ENCODE measurements around the gene SGPP1.
"Not testable (repeated sequence)": the region's sequence is repeated elsewhere in the genome, so short reads cannot be mapped to it uniquely, and the experiment has no call there.

SGPP1 gene

DNA sequence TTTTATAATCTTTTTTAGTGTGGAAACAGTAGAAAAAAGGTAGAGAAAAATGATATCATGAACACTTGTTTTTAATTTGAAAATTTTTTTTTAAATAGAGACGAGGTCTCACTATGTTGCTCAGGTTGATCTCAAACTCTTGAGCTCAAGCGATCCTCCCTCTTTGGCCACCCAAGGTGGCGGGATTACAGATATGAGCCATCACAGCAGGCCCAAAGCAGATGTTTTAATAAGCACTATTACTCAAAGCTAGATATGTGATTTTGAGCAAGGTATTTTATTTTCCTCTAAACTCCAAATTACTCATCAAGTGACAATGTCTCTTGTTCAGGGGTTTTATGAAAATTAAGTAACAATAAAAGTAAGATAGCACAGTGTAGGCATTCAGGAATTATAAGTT lies 75.5 kb downstream of the SGPP1 start:
- Mint-ChIP-seq H3K27me3 (ENCODE audit: low read depth) (no peaks in the 10 kb centered on the region), H3K36me3 (ENCODE audit: low read depth) (peaks cover 3% of the 10 kb centered on the region), H3K9me3 (no peaks in the 10 kb centered on the region), H3K4me1 (ENCODE audit: low read depth) (peaks cover 19% of the 10 kb centered on the region), H3K4me3 (no peak overlapping the region), H3K27ac (no peak overlapping the region)
- DNase-seq (ENCODE audit: low spot score): peak; percentile 3

DNA sequence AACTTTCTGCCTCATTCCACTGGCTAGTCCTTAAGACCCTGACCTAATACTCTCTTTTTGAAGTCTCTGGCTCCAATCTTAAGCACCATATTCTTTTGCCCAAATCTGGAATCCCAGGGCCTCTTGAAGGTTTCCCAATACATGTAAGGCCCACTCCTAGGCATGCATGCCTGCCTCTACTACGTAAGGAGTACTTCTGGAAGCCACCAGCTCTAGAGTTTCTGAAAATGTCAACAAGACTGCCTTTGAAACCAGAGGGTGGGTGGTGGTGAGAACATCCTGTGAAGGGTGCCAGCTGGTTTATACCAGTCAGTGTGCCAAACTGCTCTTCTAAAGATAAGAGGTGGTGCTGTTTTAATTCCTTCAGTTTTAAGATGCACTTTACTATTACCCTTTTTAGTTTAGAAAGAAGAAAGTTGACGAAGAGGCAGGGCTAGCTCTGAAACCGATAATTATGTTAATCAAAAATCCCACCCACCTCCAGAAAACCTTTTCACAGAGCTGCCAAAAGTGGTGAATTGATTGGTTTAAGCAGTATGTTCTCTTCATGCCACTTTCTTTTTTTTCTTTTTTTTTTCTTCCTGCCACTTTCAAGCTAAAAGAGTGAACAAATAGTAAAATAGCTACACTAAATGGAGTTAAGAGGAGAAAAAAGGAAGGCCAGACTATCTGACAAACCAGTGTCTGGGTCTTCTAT lies 77.5 kb downstream of the SGPP1 start:
- H3K4me3 Mint-ChIP-seq: peak overlapping the region; percentile 55
- peak; percentile 46 for DNase-seq (ENCODE audit: low spot score)
- H3K9me3 Mint-ChIP-seq: no peaks in the 10 kb centered on the region
- peaks cover 6% of the 10 kb centered on the region for H3K36me3 Mint-ChIP-seq (ENCODE audit: low read depth)
- peaks cover 20% of the 10 kb centered on the region for H3K4me1 Mint-ChIP-seq (ENCODE audit: low read depth)
- no peaks in the 10 kb centered on the region for H3K27me3 Mint-ChIP-seq (ENCODE audit: low read depth)
- peak overlapping the region; percentile 91 for H3K27ac Mint-ChIP-seq

DNA sequence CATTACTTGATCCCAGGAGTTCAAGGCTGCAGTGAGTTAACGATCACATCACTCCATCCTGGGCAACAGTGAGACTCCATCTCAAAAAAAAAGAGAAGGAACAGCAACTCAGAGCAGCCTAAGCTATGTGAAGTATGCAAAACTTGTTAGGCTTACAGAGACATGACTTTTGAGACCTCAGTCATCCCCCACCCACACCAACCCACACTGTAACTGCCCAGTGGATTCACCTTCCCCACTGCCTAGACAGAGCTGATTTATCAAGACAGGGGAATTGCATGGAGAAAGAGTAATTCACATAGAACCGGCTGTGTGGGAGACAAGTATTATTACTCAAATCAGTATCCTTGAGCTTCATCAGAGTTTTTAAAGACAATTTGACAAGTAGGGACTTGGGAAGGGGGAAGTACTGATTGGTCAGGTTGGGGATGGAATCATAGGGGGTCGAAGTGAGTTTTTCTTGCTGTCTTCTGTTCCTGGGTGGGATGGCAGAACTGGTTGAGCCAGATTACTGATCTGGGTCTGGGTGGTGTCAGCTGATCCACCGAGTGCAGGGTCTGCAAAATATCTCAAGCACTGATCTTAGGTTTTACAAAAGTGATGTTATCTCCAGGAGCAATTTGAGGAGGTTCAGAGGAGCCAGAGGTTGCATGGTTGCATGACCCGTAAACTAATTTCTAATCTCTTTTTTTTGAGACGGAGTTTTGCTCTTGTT lies 80.0 kb downstream of the SGPP1 start:
- DNase-seq (ENCODE audit: low spot score): no peak
- Mint-ChIP-seq H3K9me3 (no peaks in the 10 kb centered on the region), H3K4me3 (no peak overlapping the region), H3K4me1 (ENCODE audit: low read depth) (peaks cover 22% of the 10 kb centered on the region), H3K27ac (no peak overlapping the region), H3K27me3 (ENCODE audit: low read depth) (no peaks in the 10 kb centered on the region), H3K36me3 (ENCODE audit: low read depth) (peaks cover 3% of the 10 kb centered on the region)

- H3K4me3 Mint-ChIP-seq: no peak overlapping the region
- H3K36me3 Mint-ChIP-seq (ENCODE audit: low read depth): peaks cover 6% of the 10 kb centered on the region
- H3K9me3 Mint-ChIP-seq: no peaks in the 10 kb centered on the region
- no peak overlapping the region for H3K27ac Mint-ChIP-seq
- no peaks in the 10 kb centered on the region for H3K27me3 Mint-ChIP-seq (ENCODE audit: low read depth)
- no peak for DNase-seq (ENCODE audit: low spot score)
- H3K4me1 Mint-ChIP-seq (ENCODE audit: low read depth): peaks cover 16% of the 10 kb centered on the region
These were observed 83.1 kb downstream of the SGPP1 start for GRCh38 chr14:63644741-63645140.

GRCh38 chr14:63642656-63643382 lies 85.0 kb downstream of the SGPP1 start:
- H3K9me3 Mint-ChIP-seq: no peaks in the 10 kb centered on the region
- H3K4me3 Mint-ChIP-seq: peak overlapping the region; percentile 82
- peak overlapping the region; percentile 89 for H3K27ac Mint-ChIP-seq
- no peak for DNase-seq (ENCODE audit: low spot score)
- H3K36me3 Mint-ChIP-seq (ENCODE audit: low read depth): peaks cover 20% of the 10 kb centered on the region
- H3K27me3 Mint-ChIP-seq (ENCODE audit: low read depth): no peaks in the 10 kb centered on the region
- peaks cover 28% of the 10 kb centered on the region for H3K4me1 Mint-ChIP-seq (ENCODE audit: low read depth)

DNA sequence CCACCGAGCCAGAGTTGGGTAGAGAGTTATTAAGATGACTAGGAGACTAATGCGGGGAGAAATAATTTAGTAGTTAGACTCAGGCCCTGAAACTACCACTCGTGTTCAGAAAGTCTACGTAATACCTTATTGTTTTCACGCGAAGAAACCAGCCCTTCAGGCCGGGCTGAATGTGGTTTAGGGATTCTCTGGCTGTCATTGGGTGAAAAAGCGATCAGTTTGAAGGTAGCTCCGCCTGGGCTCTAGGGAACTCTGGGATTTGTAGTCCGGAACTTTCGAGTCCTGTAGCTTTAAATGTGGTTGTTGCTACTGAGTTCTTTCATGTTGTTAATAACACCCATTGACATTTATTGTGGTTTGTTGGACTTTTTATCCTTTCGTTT lies 85.6 kb downstream of the SGPP1 start:
- H3K27ac Mint-ChIP-seq: peak overlapping the region; percentile 89
- H3K9me3 Mint-ChIP-seq: no peaks in the 10 kb centered on the region
- H3K4me3 Mint-ChIP-seq: peak overlapping the region; percentile 82
- H3K4me1 Mint-ChIP-seq (ENCODE audit: low read depth): peaks cover 30% of the 10 kb centered on the region
- H3K36me3 Mint-ChIP-seq (ENCODE audit: low read depth): peaks cover 23% of the 10 kb centered on the region
- H3K27me3 Mint-ChIP-seq (ENCODE audit: low read depth): no peaks in the 10 kb centered on the region
- DNase-seq (ENCODE audit: low spot score): peak; percentile 83

DNA sequence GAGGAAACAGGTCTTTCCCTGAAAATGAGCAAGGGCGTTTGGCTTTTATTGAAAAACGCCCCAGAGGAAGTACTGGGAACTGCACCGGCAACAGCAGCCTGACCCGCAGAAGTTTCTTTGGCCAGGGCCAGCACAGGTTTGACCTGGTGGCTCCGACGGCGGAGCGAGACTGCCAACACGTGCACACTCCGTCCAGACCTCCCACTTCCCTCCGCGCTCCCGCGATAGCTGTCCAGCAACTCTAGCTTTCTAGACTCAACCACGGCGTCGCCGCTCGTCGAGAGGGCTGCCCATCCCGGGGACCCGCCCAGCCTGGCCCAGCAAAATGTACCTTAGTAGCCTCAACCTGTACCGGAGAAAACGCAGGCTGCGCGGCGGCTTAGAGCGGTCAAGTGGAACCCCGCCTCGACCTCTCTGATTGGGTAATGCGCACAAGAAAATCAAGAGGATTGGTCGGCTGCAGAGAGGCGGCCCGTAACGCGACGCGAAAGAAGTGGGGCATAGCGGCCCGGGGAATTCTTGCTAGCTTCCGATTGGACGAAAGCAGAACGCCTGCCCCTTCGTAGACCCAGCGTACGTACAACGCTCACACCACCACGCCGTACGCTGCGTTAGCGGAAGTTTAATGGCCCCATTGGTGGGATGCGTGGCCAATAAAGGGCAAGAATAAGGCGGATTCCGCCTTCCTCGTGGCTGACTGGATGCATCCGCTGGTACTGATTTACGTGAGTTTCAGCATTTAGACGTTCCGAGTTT lies 86.2 kb downstream of the SGPP1 start, which contains the start of gene WDR89:
Gene WDR89, minus strand, starts transcription at position 399 of the 756 bp plus-strand sequence. CDS start 41,929 bp downstream, outside the sequence.
- peak; percentile 97 for DNase-seq (ENCODE audit: low spot score)
- peaks cover 33% of the 10 kb centered on the region for H3K4me1 Mint-ChIP-seq (ENCODE audit: low read depth)
- peaks cover 29% of the 10 kb centered on the region for H3K36me3 Mint-ChIP-seq (ENCODE audit: low read depth)
- H3K9me3 Mint-ChIP-seq: peaks cover 5% of the 10 kb centered on the region
- H3K27ac Mint-ChIP-seq: peak within 1 kb of the TSS; percentile 89
- H3K4me3 Mint-ChIP-seq: peak within 1 kb of the TSS; percentile 82
- no peaks in the 10 kb centered on the region for H3K27me3 Mint-ChIP-seq (ENCODE audit: low read depth)

DNA sequence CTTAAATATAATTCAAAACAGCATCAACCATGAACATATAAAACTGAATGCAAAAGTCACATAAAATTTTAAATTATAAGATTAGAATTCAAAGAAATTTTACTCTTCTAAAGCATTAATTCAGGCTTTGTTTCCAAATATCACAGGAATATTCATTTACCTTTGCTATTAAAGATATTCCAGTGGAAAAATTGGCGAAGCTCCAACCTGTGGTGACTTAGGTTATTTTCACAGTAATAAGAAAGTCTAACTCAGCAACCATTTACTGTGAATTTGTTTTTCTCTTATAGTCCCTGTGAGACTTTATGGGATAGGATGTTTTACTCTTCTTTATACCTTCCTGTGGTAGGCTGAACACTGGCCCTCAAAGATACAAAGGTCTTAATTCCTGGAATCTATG lies 89.4 kb downstream of the SGPP1 start:
- H3K4me3 Mint-ChIP-seq: peak overlapping the region; percentile 46
- peaks cover 23% of the 10 kb centered on the region for H3K9me3 Mint-ChIP-seq
- peaks cover 48% of the 10 kb centered on the region for H3K36me3 Mint-ChIP-seq (ENCODE audit: low read depth)
- no peak for DNase-seq (ENCODE audit: low spot score)
- H3K27me3 Mint-ChIP-seq (ENCODE audit: low read depth): no peaks in the 10 kb centered on the region
- peaks cover 46% of the 10 kb centered on the region for H3K4me1 Mint-ChIP-seq (ENCODE audit: low read depth)
- peak overlapping the region; percentile 42 for H3K27ac Mint-ChIP-seq

DNA sequence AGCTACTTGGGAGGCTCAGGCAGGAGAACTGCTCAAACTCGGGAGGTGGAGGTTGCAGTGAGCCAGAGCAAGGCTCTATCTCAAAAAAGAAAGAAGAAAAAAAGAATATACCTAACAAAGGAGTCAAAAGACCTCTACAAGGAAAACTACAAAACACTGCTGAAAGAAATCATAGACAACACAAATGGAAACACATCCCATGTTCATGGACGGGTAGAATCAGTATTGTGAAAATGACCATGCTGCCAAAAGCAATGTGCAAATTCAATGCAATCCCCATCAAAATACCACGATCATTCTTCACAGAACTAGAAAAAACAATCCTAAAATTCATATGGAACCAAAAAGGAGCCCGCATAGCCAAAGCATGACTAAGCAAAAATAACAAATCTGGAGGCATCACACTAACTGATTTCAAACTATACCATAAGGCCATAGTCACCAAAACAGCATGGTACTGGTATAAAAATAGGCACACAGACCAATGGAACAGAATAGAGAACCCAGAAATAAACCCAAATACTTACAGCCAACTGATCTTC lies 91.7 kb downstream of the SGPP1 start:
- peaks cover 23% of the 10 kb centered on the region for H3K9me3 Mint-ChIP-seq
- H3K36me3 Mint-ChIP-seq (ENCODE audit: low read depth): peaks cover 48% of the 10 kb centered on the region
- not testable (repeated sequence) for H3K4me3 Mint-ChIP-seq; H3K27me3 Mint-ChIP-seq (ENCODE audit: low read depth); DNase-seq (ENCODE audit: low spot score); H3K27ac Mint-ChIP-seq
- peaks cover 47% of the 10 kb centered on the region for H3K4me1 Mint-ChIP-seq (ENCODE audit: low read depth)
